Ammon's horn (tissue), 1 donor: ENCODE measurements around the gene PDE7B.
A peak's percentile ranks its signal among the peaks of the same experiment; 100 is the strongest.

Experiments used
- DNase-seq: peaks from one replicate; pipeline ENCODE4 v3.0.0-alpha.2; 2016; ENCODE audit warnings: low spot score

The PDE7B gene

DNA sequence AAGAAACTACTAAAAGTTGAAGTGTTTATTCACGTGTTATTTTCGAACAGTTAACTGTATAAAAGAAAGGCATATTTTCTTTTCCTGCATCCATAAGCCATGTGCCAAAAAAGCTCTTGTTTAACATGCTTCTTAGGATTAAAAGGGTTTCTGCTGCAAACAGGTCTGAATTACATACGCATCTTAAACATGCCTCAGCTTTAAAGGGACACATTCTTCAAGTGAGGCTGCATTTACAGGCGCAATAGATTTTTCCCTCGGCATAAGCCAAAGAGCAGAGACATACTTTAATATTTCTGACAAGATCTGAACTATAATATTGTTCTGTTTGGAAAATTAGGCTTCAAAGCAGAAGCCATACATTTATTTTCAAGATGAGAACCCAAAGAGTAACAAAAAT is 39.4 kb downstream of the PDE7B start:
- no peak for DNase-seq

DNA sequence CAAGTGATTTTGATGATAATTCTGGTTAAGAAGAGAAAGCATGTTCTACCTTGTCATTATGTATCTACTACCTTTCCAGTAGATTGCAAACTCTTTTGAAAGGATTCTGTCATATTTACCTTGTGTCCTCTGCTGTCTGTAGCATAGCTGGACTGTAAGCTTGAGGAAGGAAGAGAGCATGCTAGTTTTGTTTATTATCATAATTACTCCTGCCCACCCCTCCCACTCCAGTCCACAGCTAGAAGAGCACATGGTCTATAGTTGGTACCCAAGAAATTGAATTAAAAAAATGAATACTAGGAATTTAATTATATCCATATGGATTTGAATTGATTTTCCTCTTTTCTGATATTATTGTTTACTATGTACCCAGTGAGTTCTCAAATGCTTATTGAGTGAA is 40.2 kb downstream of the PDE7B start:
- DNase-seq, result no peak

DNA sequence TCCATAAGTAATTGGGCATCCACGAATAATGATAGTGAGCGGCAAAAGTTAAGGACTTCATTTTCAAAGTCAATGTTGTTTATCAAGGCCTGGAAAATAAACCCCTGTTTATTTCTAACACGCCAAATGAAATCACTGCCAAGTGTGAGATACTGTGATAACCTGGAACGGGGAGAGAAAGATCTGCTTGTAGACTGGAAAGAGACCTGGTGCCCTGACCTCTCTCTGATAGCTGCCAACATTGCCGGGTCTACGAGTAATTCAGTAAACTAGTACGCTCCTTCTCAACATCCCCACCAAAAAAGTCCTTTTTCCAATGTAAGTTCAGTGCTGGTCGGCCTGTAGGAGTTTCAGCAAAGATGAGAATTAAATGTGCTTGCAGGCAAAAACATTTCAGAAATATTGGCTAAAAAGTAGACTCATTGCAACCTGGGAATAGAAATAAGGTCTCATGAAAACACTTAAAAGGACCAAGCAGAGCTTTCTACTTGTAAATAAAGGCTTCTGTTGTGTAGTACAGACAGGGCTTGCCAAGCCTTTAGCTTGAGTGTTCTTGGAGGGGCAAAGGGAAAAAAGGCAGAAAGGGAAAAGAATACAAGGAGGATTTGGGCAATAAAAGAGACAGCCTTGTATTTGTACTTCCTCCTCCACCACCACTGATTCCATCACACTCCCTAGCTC is 43.9 kb downstream of the PDE7B start:
- DNase-seq, result no peak

DNA sequence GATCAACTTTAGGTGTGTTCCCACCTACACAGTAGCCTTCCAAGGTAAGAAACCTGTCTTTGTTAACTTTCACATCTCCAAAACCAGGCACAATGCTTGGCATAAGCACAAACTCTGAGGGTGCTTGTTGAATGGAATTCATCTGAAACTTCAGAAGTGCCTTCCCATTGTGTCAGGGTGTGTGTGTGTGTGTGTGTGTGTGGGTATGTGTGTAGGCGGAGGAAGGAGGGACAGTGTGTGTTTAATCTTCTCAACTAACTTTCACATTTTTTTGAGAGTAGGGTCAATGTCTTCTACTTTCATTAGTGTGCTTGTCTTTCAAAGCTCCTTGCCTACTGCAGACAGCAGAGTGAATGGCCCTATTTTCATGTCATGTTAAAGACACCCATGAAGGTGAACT is 45.6 kb downstream of the PDE7B start:
- no peak for DNase-seq

DNA sequence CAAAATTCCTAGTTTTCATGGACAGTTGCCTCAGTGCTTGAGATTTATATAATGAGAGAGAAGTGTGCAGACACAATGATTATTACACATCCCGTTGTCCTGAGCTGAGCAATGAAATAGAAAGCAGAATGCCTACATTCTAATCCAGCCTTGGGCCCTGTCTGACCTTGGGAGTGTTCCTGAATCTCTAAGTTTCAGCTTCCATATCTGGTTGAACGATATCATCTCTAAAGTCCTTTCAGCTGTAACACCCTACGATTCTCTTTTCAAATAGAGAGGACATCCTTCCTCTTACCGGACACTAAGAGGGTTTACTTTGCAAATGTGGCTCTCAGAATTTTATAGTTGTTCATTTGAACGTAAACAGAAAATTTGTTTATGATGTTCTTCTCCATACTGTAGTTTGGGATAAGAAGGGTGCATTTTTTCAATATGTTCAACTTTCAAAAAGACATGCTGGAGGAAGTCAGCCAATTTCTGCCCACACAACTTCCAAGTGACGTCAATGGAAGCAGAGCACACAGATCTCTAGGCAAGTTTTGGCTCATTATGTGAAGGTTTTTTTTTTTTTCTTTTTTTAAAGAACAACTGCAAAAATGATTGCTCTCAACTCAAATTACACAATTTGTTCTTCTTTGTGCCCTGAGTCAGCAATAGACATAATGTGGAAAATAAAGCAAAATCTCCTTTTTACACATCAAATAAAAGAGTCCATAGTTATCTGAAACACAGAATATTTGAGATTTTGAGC is 50.4 kb downstream of the PDE7B start:
- DNase-seq, result peak; percentile 68

DNA sequence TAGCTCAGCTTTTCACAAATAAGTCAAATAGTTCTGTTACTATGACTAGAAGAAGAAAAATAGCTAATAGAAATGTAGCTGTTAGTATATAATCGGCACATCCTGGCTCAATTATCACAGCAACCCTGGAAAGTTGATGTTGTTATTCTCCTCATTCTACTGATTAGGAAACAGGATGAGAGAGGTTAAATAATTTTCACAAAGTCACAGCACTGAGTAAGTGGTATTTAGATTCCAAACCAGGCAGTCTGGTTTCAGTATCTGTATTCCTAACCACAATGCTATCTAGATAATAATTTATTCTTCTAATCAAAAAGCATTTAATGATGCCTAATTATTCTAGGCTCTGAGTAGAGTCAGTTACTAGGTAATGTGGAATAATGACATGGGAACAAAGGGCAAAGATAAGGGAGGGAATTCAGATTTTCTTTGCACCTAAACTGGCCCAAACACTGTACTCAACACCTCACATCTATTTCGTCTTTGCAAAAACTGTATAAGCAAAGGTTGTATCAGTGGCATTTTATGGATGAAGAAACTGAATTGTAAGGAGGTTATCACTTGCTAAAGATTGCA is 51.3 kb downstream of the PDE7B start:
- no peak for DNase-seq

DNA sequence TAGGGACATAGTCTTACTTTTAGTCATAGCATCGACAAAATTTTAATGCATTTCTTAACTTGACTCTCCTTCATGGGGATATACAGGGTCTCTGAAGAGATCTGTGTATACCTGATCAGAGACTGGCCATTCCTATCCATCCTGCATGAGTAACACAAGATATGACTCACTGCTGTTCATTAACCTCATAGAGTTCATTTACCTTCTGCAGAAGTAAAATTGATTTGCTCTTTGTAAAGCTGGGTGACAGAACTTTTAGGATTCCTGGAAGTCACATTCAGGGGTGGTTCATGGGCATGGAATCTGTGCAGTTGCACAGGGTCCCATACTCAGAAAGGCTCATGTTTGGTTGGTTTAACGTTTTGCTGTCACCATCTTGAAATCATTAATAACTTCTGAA is 53.2 kb downstream of the PDE7B start:
- DNase-seq, result no peak

DNA sequence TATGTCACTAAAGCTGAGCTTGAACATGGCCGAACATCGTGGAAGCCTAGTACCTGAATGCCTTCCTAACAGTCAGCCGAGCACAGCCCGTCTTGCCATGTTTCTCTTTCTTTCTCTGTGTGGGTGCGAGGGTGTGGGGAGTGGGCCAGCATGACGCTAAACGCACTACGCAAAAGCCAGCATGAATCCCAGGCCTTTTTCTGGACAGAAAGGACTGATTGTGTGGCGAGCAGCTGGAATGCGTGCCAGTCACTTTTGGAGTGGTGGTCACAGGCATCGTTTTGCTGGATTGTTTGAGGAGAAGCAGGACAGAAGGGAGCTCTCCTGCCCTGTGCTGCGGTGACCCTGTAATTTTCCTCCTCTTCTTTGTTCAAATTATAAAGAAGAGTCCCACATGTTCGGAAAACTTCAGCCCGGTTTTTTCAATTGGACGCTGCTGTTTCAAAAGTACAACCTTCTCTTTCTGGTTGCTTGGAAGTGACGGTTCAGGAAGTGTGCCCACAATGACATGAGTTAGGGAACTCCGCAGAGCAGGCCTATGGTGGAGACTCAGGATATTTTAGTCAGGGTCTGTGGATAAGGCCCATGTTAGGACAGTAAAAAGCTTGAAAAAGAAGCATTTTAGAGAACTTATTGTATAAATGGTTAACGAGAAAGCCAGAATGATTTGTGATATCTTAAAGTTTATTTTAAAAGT is 54.3 kb downstream of the PDE7B start:
- DNase-seq, result peak; percentile 67

DNA sequence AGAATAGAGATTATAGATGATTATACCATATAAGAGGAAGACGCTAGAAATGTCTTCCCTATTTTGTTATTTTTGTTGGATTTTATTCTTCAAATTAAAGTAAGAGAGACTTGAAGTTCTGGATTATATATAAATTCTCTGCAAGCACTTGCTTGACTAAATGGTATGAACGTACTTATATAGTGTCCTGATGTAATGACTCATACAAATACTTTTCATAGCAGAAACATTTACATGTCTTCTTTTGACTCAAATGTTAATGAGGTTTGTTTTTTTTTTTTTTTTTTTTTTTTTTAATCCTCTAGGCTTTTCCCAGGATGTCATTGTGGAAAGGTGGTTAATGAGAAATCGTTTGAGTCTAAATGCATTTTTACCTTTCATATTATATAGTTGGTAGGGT is 55.0 kb downstream of the PDE7B start:
- DNase-seq, result no peak

DNA sequence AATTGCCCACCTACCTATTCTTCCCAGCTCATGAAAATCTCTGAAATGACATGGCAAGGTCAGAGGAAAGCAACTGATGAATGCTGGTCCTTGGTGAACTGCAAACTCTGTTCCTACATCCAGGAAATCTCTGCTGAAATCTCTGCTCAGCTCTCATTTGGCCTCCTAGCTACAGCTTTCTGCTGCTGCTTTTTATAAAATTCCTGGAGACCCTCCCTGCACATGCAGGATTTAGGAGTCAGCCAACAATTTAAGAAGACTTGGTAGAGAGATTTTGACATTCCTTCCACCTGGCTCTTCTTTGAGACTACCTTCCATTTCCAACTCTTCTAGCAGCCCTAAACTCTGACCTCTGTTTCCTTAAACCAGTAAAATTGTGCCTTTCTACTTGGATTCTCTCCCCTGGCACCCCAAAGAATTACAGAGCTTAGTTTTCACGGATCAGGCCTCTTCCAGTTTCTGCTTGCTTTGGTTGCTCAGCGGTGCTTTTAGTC is 55.5 kb downstream of the PDE7B start:
- DNase-seq, result no peak

DNA sequence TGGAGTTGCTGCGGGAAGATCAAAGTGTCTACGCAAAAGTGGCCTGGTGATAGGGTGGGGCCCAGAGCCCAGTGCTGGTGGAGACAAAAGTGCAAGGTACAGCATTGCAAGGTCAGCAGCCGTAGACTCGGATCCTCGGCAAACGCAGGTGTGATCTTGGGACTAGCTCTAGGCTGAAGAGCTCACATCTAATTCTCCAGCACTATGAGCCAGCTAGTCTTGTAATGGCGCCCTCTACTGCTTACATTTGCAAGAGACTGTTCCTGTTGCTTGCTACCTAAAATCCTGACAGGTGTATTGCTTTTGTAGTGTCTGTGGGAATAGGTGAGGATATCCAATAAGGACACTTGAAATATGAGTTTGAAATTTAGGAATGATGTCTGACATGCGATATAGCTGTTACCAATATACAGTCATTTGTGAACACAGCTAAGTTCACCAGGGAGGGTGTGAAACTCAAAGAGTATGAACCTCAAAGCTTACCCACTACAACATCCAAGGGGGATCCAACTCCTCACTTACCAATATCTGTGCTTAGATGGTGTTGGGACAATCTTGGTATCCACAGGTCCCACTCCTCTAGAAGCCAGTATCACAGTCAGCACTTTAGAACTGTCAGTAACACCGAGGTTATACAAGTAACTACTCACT is 58.4 kb downstream of the PDE7B start:
- DNase-seq, result peak; percentile 33

DNA sequence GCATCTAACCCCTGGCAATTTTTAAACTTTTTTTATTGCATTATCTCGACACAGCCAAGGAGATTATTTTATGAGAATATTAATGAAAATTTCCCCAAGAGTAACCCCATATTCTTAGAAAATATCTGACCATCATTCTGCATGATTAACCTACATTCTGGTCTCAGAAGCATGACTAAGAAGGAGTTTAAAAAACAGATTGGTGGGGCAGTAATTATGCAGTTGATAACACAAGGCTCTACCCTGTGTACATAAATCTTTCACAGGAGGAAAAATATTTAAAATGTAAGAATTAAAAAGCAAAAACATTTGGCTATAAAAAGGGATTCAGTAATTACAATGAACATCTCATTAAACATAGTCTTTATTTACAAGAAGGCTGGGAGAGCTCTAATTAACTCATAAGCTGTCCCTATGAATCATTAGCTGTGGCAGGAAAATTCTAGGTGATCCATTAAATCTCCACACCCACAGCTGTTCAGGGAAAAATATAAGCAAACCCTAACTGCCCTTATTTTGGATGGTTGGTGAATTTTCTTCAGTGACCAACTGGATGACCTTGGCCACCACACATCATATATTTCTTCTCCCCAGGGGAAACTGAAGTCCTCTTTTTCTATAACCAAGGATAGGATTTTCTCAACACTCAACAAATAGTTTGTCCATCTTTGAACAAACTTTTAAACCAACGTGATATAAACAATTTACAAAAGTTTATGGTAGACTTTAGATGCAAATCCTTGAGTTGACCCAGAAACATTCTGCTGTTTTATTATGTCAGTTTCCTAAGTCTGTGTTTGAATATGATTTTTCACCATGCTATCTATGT is 59.5 kb downstream of the PDE7B start:
- DNase-seq, result no peak

DNA sequence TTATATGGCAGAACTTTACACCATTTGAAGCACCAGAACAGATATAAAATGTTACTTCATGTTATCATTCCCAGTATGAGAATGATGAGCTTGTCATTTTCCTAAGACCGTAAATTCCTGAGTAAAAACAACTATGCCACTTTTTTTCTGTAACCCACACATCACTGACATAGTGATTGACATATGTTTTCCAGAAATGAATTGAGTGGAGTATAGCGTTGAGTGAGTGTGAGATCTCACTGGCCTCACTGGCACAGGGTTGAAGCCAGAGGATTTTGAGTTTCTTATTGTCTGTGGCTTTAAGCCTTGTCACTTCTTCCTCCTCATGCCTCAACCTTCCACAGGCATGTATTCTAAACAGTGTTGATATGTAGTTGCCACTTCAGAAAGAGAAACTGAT is 62.3 kb downstream of the PDE7B start:
- no peak for DNase-seq

DNA sequence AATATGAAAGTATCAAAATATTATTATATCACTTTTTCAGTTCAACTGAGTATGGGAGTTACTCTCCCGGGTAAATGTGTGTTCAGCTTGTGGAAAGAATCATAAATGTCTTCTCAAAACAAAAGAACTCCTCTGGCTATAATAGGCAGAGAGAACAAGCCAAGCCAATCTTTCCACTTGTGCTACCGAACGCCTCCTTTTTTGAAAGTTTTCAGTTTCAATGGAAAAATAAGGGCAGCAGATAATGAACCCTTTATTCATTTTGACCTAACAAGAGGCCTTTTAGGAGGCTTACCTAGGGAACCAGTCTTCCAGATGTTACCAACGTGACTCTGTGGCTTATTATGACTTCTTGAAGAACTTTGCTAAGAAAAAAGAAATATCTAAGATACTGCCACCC is 67.5 kb downstream of the PDE7B start:
- DNase-seq, result no peak

DNA sequence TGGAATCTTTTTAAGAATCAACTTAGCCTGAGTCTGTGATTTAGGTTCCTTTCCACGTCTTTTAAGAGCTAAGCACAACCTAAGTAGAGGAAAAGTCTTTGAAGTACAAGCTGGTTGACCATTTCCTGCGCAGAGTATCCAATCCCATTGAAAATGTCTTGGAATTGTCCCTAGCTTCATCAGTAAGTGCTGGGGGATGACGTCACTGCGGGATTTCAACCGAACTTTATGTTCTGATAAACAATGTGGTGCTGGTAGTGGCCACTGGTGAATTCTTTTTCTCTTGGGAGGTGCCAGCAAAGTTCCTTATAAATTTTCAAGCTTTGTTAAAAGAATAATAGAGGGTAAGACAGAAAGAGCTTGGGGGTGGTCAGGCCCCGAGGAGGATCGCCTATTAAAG is 69.2 kb downstream of the PDE7B start:
- no peak for DNase-seq

DNA sequence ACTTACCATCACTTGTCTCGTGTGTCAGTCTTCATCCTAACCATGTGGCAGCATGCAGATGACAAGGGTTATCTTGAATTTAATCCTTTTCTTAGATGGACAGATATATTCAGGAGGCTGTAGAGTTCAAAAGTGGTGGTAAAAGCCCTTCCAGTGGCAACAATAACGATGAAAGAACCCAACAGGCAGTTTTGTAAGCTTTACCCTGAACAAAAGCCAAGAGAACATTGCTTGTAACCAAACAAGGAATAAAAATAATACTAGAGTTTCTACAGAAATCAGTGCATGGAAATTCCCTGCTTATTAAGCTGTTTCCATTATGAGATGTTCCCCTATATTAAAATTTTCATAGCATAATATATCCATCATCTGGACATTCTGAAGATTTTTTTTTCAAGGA is 69.7 kb downstream of the PDE7B start:
- DNase-seq, result no peak

DNA sequence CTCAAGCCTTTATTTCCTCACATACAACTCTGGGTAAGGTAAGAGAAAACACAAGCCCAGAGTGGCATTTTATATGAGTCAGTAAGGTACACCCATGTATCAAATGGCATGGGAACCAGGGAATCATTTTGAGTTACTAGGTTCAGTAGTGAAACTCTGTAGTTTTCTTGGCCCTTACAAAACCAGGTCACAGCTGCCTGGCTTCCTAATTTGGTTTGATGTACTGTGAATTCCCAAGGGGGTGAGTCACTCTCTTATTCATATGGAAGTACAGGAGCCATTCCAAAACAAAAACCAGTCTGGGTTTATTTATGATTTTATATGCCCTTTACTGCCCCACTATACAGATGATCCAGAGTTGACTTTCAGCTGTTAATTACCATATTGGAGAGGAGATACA is 70.7 kb downstream of the PDE7B start:
- no peak for DNase-seq

DNA sequence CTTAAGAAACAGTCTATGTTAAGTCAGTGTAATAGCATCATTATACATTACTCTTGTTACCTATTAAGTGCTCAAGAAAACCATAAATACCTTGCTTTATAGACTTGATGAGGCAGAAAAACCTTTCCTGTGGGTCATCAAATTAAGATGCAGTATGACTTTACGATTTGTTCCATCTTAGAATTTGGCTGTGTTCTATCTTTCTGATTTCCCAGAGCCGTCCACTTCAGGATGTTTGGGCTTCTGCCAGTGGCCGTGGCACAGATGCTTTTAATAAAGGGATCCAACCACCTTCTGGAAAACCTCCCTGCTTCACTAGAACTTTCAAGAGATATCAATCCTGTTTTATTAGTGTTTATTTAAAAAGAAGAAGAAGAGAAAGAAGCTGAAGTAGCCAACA is 71.2 kb downstream of the PDE7B start:
- no peak for DNase-seq

DNA sequence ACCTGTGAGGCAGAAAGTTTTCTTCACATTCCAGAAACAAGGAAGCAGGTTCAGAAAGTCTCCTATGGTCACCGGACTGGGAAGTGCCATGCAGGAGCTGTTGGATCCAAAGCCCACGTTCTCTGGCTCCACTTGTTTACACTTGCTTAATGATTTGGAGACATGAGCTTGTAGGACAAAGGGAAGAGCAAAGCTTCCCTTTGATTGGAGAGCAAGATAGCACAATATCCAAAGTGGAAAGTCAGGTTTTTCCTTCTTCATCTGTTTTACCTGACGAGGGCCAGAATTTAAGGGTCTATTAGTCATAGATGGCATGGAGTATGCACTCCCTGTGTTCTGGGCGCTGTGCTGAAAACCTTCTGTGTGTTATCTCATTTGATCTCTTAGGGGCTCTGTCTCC is 81.2 kb downstream of the PDE7B start:
- DNase-seq, result no peak

DNA sequence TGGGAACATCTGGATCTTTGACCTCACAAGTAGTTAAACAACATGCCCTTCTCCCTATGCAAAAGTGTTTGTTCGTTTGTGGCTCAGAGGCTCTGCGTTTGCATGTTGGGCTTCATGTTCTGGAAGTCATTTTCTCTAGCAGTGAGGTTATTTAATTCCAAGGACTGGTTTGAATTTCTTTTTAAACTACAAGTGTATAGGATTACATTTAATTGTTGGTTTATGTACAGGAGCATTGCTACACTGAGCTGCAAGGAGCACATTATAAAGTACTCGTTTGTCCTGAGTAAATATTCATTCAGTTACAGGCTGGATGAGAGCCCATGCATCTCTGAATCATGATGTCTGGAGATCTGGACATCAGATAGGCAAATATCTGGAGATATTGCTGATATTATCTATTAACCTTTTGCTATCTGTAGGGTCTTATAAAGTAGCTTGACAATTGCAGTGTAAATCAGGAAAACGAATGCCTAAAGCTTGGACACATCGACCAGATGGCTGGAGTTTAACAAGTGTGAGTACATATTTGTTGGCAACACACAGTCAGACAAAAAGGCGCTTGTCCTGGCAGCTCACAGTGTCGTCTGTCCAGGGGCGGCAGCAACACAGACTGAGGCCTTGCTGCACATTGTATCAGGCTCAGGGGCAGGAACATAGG is 84.6 kb downstream of the PDE7B start:
- peak; percentile 71 for DNase-seq

DNA sequence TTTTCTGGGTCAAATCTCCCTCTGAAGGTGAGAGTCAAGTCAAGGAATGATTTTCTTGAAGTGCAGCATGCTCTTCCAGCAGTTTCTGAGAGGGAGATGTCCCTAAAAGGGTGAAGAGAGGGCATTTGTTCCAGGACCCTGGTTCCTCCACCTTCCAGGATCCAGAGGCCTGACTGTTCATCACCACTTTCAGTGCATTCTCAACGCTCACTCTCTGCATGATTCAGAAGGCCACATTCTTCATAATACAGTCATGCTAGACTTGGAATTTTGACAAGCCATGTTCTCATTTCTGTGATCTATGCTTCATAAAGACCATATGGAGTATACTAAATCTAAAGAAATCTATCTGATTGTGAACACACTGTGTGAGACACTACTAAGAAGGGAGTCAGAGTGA is 85.1 kb downstream of the PDE7B start:
- DNase-seq, result no peak
